Upper lobe of right lung (tissue), 1 donor: ENCODE data around the gene FOXD3. TPM values are rescaled to one million over a fixed set of nuclear protein-coding genes. Genes with fewer than 3 reads are reported as not detected.
A peak's percentile ranks its signal among the peaks of the same experiment; 100 is the strongest.

ENCODE experiments used
- ATAC-seq: fragments of 200-7000 bp; cut with Tn5 transposase; one replicate; pipeline ENCODE4 v1.9.1; 2020; ENCODE audit warnings: mild to moderate bottlenecking, moderate library complexity
- DNase-seq: peaks from one replicate; pipeline ENCODE4 v3.0.0-alpha.2; 2020
- H3K27ac ChIP-seq: fragments of 200-600 bp; one replicate; pipeline ENCODE4 v1.8.0; 2022
- H3K27me3 ChIP-seq: fragments of 200-600 bp; one replicate; pipeline ENCODE4 v1.8.0; 2022; ENCODE audit warnings: mild to moderate bottlenecking
- H3K36me3 ChIP-seq: fragments of 200-600 bp; one replicate; pipeline ENCODE4 v1.8.0; 2022
- H3K4me1 ChIP-seq: fragments of 200-600 bp; one replicate; pipeline ENCODE4 v1.8.0; 2022
- H3K4me3 ChIP-seq: fragments of 200-600 bp; one replicate; pipeline ENCODE4 v1.8.0; 2022; ENCODE audit warnings: mild to moderate bottlenecking
- H3K9me3 ChIP-seq: fragments of 200-600 bp; one replicate; pipeline ENCODE4 v1.8.0; 2022
- intact Hi-C: fragments of 100-400 bp; cut with DNase I; formaldehyde crosslinking; loops from one replicate; pipeline ENCODE4 v1.11.0; 2022
- long read RNA-seq: library from polyadenylated mRNA; unstranded; transcript quantifications from one replicate; pipeline ENCODE4 v2.0.0, GENCODE V29; 2021
- total RNA-seq: library from RNA; stranded (reverse); fragmentation: NEBNext Ultra II Directional; extraction: Animal tissue kit (Norgen Biotek cat#: 25700); gene quantifications from one replicate; pipeline ENCODE4 v1.2.1, GENCODE V29; 2021
- TF ChIP-seq, protein P1 (sequence below): fragments of 200-600 bp; IDR thresholded peaks from one replicate; pipeline ENCODE4 v1.8.0; 2022; ENCODE audit warnings: antibody characterized with exemption
- donor health status: DM: no; HTN: yes; CAD: no; lungs with severe emphysema.

The FOXD3 gene
- not detected for total RNA-seq
- long read RNA-seq = 0 reads

DNA sequence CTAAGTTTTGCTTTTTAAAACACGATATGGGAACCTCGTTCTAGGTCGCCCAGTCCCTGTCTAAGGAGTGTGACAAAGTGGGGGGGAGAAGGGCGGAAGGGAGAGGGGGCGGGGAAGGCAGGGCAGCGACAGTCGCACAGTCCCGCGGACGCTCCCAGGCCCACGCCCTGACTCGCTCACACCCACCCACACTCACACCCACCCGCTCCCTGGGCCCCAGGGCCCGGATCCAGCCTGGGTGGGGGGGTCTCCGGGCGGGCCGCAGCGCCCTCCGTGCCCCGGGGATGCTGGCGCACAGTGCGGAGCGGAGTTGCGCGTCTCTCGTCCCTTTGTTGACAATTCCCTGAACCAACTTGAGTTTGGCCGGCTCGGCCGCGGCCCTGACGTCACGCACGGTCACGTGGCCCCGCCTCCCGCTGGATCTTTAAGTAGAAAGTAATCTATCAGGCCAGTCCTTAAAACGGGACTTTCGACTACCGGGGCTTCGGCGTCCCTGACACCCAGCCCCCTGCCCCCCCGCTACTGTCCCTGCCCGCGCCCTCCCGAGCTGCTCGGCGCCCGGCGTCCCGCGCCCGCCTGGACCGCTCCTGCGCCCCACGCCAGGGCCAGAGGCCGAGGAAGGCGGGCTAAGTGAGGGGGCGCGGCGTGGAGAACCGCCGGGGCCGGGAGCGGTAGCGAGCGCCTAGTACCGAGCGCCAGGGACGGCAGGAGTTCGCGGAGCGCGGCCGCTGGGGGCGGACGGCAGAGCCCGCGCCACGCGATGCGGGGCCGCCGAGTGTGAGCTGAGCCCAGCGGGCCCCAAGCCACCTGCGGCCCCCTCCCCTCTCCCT is at the start of gene FOXD3:
TSS of gene FOXD3 (plus strand) at position 454 of the 830 bp plus-strand sequence. CDS start 492 bp downstream, outside the sequence.
- TF ChIP-seq, protein P1, sequence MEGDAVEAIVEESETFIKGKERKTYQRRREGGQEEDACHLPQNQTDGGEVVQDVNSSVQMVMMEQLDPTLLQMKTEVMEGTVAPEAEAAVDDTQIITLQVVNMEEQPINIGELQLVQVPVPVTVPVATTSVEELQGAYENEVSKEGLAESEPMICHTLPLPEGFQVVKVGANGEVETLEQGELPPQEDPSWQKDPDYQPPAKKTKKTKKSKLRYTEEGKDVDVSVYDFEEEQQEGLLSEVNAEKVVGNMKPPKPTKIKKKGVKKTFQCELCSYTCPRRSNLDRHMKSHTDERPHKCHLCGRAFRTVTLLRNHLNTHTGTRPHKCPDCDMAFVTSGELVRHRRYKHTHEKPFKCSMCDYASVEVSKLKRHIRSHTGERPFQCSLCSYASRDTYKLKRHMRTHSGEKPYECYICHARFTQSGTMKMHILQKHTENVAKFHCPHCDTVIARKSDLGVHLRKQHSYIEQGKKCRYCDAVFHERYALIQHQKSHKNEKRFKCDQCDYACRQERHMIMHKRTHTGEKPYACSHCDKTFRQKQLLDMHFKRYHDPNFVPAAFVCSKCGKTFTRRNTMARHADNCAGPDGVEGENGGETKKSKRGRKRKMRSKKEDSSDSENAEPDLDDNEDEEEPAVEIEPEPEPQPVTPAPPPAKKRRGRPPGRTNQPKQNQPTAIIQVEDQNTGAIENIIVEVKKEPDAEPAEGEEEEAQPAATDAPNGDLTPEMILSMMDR = no peak

DNA sequence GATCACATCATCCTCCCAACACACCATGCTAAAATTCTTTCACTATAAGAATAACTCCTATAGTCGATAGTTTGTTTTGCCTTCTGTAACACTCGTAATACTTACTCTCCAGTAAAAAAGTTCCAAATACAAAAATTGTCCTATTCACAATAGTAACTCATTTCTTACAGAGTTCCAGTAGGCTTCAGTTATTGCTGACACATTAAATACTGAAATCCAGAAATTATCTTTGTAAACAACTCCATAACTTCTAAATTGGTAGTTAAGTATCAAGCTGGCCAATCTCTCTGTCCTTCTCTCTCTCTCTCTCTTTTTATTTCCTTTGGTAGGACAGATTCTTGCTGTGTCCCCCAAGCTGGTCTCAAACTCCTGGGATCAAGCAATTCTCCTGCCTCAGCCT is 49.6 kb upstream of the FOXD3 start:
- no peaks in the 10 kb centered on the region for H3K9me3 ChIP-seq
- H3K27ac ChIP-seq = no peak overlapping the region
- H3K4me3 ChIP-seq = no peak overlapping the region
- no peaks in the 10 kb centered on the region for H3K36me3 ChIP-seq
- H3K4me1 ChIP-seq = no peaks in the 10 kb centered on the region
- H3K27me3 ChIP-seq = no peaks in the 10 kb centered on the region
- intact Hi-C loops = no loop called here
- no peak for ATAC-seq
- TF ChIP-seq, protein P1 = no peak
- DNase-seq = no peak

More for the DNA sequence above, at the start of gene FOXD3:
- DNase-seq (peak; percentile 79), ATAC-seq (peak; percentile 49)
- H3K4me1 ChIP-seq = peaks cover 30% of the 10 kb centered on the region
- H3K27ac ChIP-seq = no peak within 1 kb of the TSS
- H3K9me3 ChIP-seq = no peaks in the 10 kb centered on the region
- H3K4me3 ChIP-seq = peak within 1 kb of the TSS; percentile 54
- intact Hi-C loops = no loop called here
- no peaks in the 10 kb centered on the region for H3K36me3 ChIP-seq
- H3K27me3 ChIP-seq = peaks cover 99% of the 10 kb centered on the region

DNA sequence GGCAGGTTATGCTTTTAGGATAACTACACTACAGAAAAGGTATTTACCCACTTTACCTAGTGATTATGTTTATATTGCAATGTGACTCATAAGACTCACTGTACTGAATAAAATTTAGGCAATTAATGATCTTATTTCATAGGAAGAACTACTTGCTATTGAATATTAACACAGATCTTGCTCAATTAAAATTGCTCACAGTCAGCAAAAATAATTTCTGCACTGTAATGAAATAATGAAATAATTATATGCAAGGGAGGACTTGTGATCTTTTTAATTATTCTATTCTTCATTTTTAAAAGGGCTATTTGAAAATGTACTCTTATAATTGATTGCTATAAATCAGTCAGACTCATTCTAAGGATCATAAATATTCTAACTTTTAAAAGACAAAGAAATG is 48.0 kb upstream of the FOXD3 start:
- ATAC-seq (no peak), DNase-seq (no peak)
- intact Hi-C loops = no loop called here
- Histone ChIP-seq H3K27me3 (no peaks in the 10 kb centered on the region), H3K27ac (no peak overlapping the region), H3K4me3 (no peak overlapping the region), H3K4me1 (no peaks in the 10 kb centered on the region), H3K36me3 (no peaks in the 10 kb centered on the region), H3K9me3 (no peaks in the 10 kb centered on the region)
- TF ChIP-seq, protein P1 = no peak

DNA sequence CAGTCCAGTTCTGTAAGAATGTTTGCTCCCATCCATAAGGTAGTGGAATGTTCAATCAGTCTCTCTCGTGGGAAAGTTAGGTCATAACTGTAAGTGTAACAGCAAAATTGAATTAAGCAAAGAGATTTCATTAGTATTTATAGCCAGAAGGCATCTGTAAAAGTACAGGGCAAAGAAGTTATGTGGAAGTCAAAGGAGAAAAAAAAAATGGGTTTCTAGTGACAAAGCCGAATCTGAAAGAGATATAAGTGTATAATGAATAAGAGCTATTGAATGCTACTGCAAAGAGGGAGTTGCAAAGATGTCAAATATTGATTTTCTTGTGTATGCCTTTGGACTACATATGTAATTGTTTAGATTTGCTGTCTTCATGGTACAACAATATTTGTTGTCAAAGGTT is 47.4 kb upstream of the FOXD3 start:
- Histone ChIP-seq H3K27me3 (no peaks in the 10 kb centered on the region), H3K27ac (no peak overlapping the region), H3K9me3 (no peaks in the 10 kb centered on the region), H3K4me3 (no peak overlapping the region), H3K4me1 (no peaks in the 10 kb centered on the region), H3K36me3 (no peaks in the 10 kb centered on the region)
- no peak for DNase-seq
- no peak for ATAC-seq
- TF ChIP-seq, protein P1 = no peak
- intact Hi-C loops = no loop called here

DNA sequence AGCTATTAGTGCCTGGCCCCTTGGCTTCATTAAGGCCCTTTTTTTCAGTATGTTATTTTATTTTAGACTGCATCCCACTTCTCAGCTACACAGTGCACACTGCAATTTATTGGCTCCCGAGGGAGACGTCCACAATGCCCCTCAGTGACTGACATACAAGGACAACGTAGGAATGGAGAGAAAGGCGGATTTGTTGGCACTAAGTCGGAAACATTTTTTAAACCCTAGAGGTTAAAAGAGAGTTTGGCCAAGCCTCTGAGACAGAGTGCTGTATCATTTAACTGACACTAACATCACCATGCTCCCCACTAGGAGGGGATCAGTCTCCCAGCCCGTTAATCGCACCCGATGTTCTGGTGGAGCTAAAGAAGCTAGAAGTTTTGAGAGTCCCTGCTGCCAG is 45.7 kb upstream of the FOXD3 start:
- intact Hi-C loops = no loop called here
- ATAC-seq = no peak
- no peaks in the 10 kb centered on the region for H3K4me1 ChIP-seq

More for the DNA sequence above, 45.7 kb upstream of the FOXD3 start:
- Histone ChIP-seq H3K27me3 (no peaks in the 10 kb centered on the region), H3K9me3 (no peaks in the 10 kb centered on the region), H3K27ac (no peak overlapping the region), H3K36me3 (no peaks in the 10 kb centered on the region), H3K4me3 (no peak overlapping the region)
- DNase-seq = no peak
- TF ChIP-seq, protein P1 = no peak
